MM.1S (cell line): ENCODE results near the gene MAP3K2.

Experiments used
- DNase-seq: peaks from one replicate; pipeline ENCODE4 v3.0.0-alpha.2; 2015
- H2AFZ ChIP-seq: fragments of 300-600 bp; sonication (generic); 2 replicates; pipeline ENCODE4 v1.6.0; 2016; ENCODE audit warnings: antibody characterized with exemption, low read length
- H3F3A ChIP-seq: fragments of 300-600 bp; sonication (generic); 2 replicates; pipeline ENCODE4 v1.6.1; 2016; ENCODE audit warnings: mild to moderate bottlenecking, antibody characterized with exemption, low read length, moderate library complexity, mixed read lengths; ENCODE audit not compliant: insufficient read depth
- H3K27ac ChIP-seq: fragments of 300-600 bp; sonication (generic); 2 replicates; pipeline ENCODE4 v1.5.1; 2016; ENCODE audit warnings: mild to moderate bottlenecking, low read length
- H3K27me3 ChIP-seq: fragments of 300-600 bp; sonication (generic); replicated peaks from 2 replicates; pipeline ENCODE4 v1.6.0; 2016; ENCODE audit warnings: low read length; ENCODE audit not compliant: insufficient read depth
- H3K36me3 ChIP-seq: fragments of 300-600 bp; sonication (generic); replicated peaks from 2 replicates; pipeline ENCODE4 v1.6.1; 2016; ENCODE audit warnings: mild to moderate bottlenecking, low read length, mixed read lengths; ENCODE audit not compliant: insufficient read depth
- H3K4me1 ChIP-seq: fragments of 300-600 bp; sonication (generic); 2 replicates; pipeline ENCODE4 v1.6.1; 2016; ENCODE audit warnings: low read length, mixed read lengths
- H3K4me2 ChIP-seq: fragments of 300-600 bp; sonication (generic); 2 replicates; pipeline ENCODE4 v1.6.0; 2016; ENCODE audit warnings: low read depth, low read length
- H3K4me3 ChIP-seq: fragments of 300-600 bp; sonication (generic); 2 replicates; pipeline ENCODE4 v1.5.1; 2016; ENCODE audit warnings: low read length, mixed read lengths
- H3K79me2 ChIP-seq: fragments of 300-600 bp; sonication (generic); 2 replicates; pipeline ENCODE4 v1.6.1; 2016; ENCODE audit warnings: mixed run types, low read length, mixed read lengths
- H3K9ac ChIP-seq: fragments of 300-600 bp; sonication (generic); 2 replicates; pipeline ENCODE4 v1.6.1; 2016; ENCODE audit warnings: low read length, mixed read lengths
- H3K9me2 ChIP-seq: fragments of 300-600 bp; sonication (generic); replicated peaks from 2 replicates; pipeline ENCODE4 v1.6.1; 2016; ENCODE audit warnings: mild to moderate bottlenecking, low read length, mixed read lengths; ENCODE audit not compliant: insufficient read depth
- H3K9me3 ChIP-seq: fragments of 300-600 bp; sonication (generic); replicated peaks from 2 replicates; pipeline ENCODE4 v1.6.1; 2016; ENCODE audit warnings: mild to moderate bottlenecking, low read length, mixed read lengths; ENCODE audit not compliant: insufficient read depth
- H4K20me1 ChIP-seq: fragments of 300-600 bp; sonication (generic); 2 replicates; pipeline ENCODE4 v1.6.1; 2016; ENCODE audit warnings: mild to moderate bottlenecking, low read length, moderate library complexity, mixed read lengths; ENCODE audit not compliant: insufficient read depth
- CTCF ChIP-seq: fragments of 300-600 bp; sonication (generic); IDR thresholded peaks from 2 replicates; pipeline ENCODE4 v1.5.1; 2016; ENCODE audit warnings: antibody characterized with exemption, low read length, mixed read lengths
- EZH2 ChIP-seq: fragments of 300-600 bp; sonication (generic); optimal IDR thresholded peaks from 2 replicates; pipeline ENCODE3; 2017; ENCODE audit warnings: low read depth, mild to moderate bottlenecking, antibody characterized with exemption, low read length, mixed read lengths
- EZH2phosphoT487 ChIP-seq: fragments of 300-600 bp; sonication (generic); IDR thresholded peaks from 2 replicates; pipeline ENCODE4 v1.6.1; 2018; ENCODE audit warnings: antibody characterized with exemption, low read length

MAP3K2 gene

GRCh38 chr2:127359520-127359919 lies 28.3 kb downstream of the MAP3K2 start:
- Histone ChIP-seq H3F3A (no peaks in the 10 kb centered on the region), H4K20me1 (peaks cover 9% of the 10 kb centered on the region), H3K9me3 (no peaks in the 10 kb centered on the region), H3K79me2 (peaks cover 95% of the 10 kb centered on the region), H3K27me3 (no peaks in the 10 kb centered on the region), H3K4me2 (no peak overlapping the region), H2AFZ (no peak overlapping the region), H3K27ac (no peak overlapping the region), H3K4me3 (no peak overlapping the region), H3K4me1 (no peaks in the 10 kb centered on the region), H3K9ac (no peak overlapping the region), H3K36me3 (no peaks in the 10 kb centered on the region), H3K9me2 (no peaks in the 10 kb centered on the region)
- DNase-seq: no peak
- TF ChIP-seq EZH2 (no peak), CTCF (no peak), EZH2phosphoT487 (no peak)

GRCh38 chr2:127358971-127359370 lies 28.8 kb downstream of the MAP3K2 start:
- H3K9me3 ChIP-seq: no peaks in the 10 kb centered on the region
- H2AFZ ChIP-seq: no peak overlapping the region
- no peaks in the 10 kb centered on the region for H3K36me3 ChIP-seq
- H3K27me3 ChIP-seq: no peaks in the 10 kb centered on the region
- no peaks in the 10 kb centered on the region for H3K9me2 ChIP-seq
- H3K9ac ChIP-seq: no peak overlapping the region
- H3K4me1 ChIP-seq: no peaks in the 10 kb centered on the region
- H3K79me2 ChIP-seq: peaks cover 94% of the 10 kb centered on the region
- no peak for DNase-seq
- no peak for TF ChIP-seq EZH2
- no peaks in the 10 kb centered on the region for H3F3A ChIP-seq
- peaks cover 9% of the 10 kb centered on the region for H4K20me1 ChIP-seq
- no peak overlapping the region for H3K4me2 ChIP-seq
- no peak overlapping the region for H3K27ac ChIP-seq
- H3K4me3 ChIP-seq: no peak overlapping the region

GRCh38 chr2:127358044-127358443 lies 29.7 kb downstream of the MAP3K2 start:
- H4K20me1 ChIP-seq: peaks cover 9% of the 10 kb centered on the region
- no peak overlapping the region for H3K27ac ChIP-seq
- H3K9me2 ChIP-seq: no peaks in the 10 kb centered on the region
- no peak overlapping the region for H3K4me3 ChIP-seq
- H3K4me2 ChIP-seq: no peak overlapping the region
- no peak overlapping the region for H3K9ac ChIP-seq
- H2AFZ ChIP-seq: no peak overlapping the region
- no peaks in the 10 kb centered on the region for H3F3A ChIP-seq
- H3K4me1 ChIP-seq: no peaks in the 10 kb centered on the region
- no peaks in the 10 kb centered on the region for H3K36me3 ChIP-seq
- peaks cover 84% of the 10 kb centered on the region for H3K79me2 ChIP-seq
- DNase-seq: no peak
- no peaks in the 10 kb centered on the region for H3K27me3 ChIP-seq
- H3K9me3 ChIP-seq: no peaks in the 10 kb centered on the region
- TF ChIP-seq EZH2phosphoT487 (no peak), CTCF (no peak), EZH2 (no peak)

- no peaks in the 10 kb centered on the region for H3K9me3 ChIP-seq
- H2AFZ ChIP-seq: no peak overlapping the region
- H3K4me2 ChIP-seq: no peak overlapping the region
- H3K9ac ChIP-seq: no peak overlapping the region
- TF ChIP-seq EZH2 (no peak), EZH2phosphoT487 (no peak), CTCF (no peak)
- no peaks in the 10 kb centered on the region for H3K36me3 ChIP-seq
- H3K27ac ChIP-seq: no peak overlapping the region
- DNase-seq: no peak
- no peaks in the 10 kb centered on the region for H3K9me2 ChIP-seq
- no peaks in the 10 kb centered on the region for H3K4me1 ChIP-seq
- no peaks in the 10 kb centered on the region for H3F3A ChIP-seq
- H3K4me3 ChIP-seq: no peak overlapping the region
- peaks cover 80% of the 10 kb centered on the region for H3K79me2 ChIP-seq
- H4K20me1 ChIP-seq: peaks cover 9% of the 10 kb centered on the region
- H3K27me3 ChIP-seq: no peaks in the 10 kb centered on the region
Measured at GRCh38 chr2:127357591-127357990, 30.2 kb downstream of the MAP3K2 start.
